Skeletal muscle tissue (tissue), 4 donors: ENCODE measurements around the gene HELZ. TPM values are rescaled to one million over a fixed set of nuclear protein-coding genes. Genes with fewer than 3 reads are reported as not detected.

Source experiments
- H3K27ac ChIP-seq: one replicate; pipeline ENCODE4 v1.7.0; 2013; ENCODE audit warnings: mild to moderate bottlenecking, low read depth, low read length, inconsistent platforms
- H3K27me3 ChIP-seq, 3 donors: one replicate each; pipeline ENCODE4 v1.7.0; 2013; ENCODE audit warnings: low read length in 3 of 3; ENCODE audit not compliant: control insufficient read depth in 3 of 3, insufficient read depth in 3 of 3
- H3K36me3 ChIP-seq, 3 donors: one replicate each; pipeline ENCODE4 v1.7.0; 2013; ENCODE audit warnings: low read length in 3 of 3; ENCODE audit not compliant: control insufficient read depth in 3 of 3, insufficient read depth in 3 of 3
- H3K4me1 ChIP-seq, 3 donors: one replicate each; pipeline ENCODE4 v1.7.0; 2013; ENCODE audit warnings: low read length in 3 of 3, mild to moderate bottlenecking in 3 of 3; ENCODE audit not compliant: control insufficient read depth in 3 of 3, insufficient read depth in 3 of 3
- H3K4me3 ChIP-seq, 3 donors: one replicate each; pipeline ENCODE4 v1.7.0; 2013; ENCODE audit warnings: low read length in 3 of 3
- H3K9ac ChIP-seq, 3 donors: one replicate each; pipeline ENCODE4 v1.7.0; 2013; ENCODE audit warnings: low read length in 3 of 3, mild to moderate bottlenecking in 3 of 3, moderate library complexity in 2 of 3, low read depth in 1 of 3
- H3K9me3 ChIP-seq, 3 donors: one replicate each; pipeline ENCODE4 v1.7.0; 2013; ENCODE audit warnings: low read length in 3 of 3; ENCODE audit not compliant: control insufficient read depth in 3 of 3
- total RNA-seq: library from RNA; depleted of rRNA; stranded (reverse); fragments of >200 nt; gene quantifications from one replicate; pipeline ENCODE4 v1.2.3, GENCODE V29; 2014
- donor health status: Osteomylitis.

HELZ gene
- total RNA-seq, 1 donor from 2014 or later = 53.8 TPM

DNA sequence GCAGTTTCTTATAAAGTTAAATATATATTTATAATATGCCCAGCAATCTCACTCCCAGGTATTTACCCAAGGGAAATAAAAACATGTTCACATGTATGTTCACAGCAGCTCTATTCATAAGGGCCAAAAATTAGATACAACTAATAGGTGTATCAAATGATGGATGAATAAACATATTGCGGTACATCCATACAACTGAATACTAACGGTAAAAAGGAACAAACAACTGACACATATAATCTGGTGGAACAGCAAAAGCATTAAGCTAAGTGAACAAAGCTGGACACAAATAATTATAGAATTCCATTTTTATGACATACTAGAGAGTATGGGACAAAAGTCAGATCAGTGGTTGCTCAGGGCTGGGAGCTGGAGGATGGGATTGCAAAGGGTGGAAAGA lies 125.9 kb downstream of the HELZ start:
- Histone ChIP-seq H3K4me3 (no peak overlapping the region), H3K9ac (no peak overlapping the region), H3K36me3 (peaks cover 7 to 9% (median 7%) of the 10 kb centered on the region in 3 donors), H3K27ac (no peak overlapping the region), H3K4me1 (peaks cover 3 to 7% (median 3%) of the 10 kb centered on the region in 3 donors), H3K9me3 (peaks cover 0 to 3% (median 0%) of the 10 kb centered on the region in 3 donors), H3K27me3 (no peaks in the 10 kb centered on the region)

DNA sequence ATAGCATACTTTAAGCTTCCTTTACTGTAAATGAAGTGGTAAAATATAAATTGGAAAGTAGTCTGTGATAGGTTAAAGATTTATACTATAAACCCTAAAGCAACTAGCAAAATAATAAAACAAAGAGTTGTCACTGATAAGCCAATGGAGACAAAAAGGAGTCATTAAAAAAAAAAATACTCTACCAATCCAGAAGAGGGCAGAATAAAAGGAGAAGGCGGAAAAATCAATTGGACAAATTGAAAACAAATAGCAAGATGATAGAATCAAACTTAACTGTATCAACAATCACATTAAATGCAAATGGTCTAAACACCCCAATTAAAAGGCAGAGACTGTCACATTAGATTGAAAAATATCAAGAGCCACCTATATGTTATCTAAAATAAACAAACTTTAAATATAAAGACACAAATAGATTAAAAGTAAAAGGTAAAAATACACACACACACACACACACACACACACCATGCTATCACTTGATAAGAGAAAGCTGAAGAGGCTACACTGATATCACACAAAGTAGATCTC lies 128.9 kb downstream of the HELZ start:
- H3K9ac ChIP-seq = no peak overlapping the region
- no peak overlapping the region for H3K4me3 ChIP-seq
- H3K27me3 ChIP-seq = no peaks in the 10 kb centered on the region
- H3K27ac ChIP-seq = no peak overlapping the region
- H3K36me3 ChIP-seq = peaks cover 7 to 31% (median 26%) of the 10 kb centered on the region in 3 donors
- H3K9me3 ChIP-seq = peaks cover 0 to 3% (median 0%) of the 10 kb centered on the region in 3 donors
- H3K4me1 ChIP-seq = peaks cover 0 to 3% (median 0%) of the 10 kb centered on the region in 3 donors

DNA sequence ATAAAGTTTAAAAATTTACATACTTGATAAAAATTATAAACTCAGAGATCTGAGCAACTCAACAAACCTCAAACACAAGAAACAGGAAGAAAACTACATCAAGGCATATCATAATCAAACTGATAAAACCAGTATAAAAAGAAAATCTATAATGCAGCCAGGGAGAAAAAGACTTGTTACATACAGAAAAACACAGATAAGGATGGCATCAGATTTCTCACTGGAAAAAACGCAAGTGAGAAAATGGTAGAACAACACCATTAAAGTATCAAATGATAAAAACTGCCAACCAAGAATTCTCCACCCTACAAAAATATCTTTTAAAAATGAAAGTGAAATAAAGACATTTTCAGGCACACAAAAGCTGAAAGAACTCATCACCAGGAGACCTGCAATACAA lies 129.6 kb downstream of the HELZ start:
- Histone ChIP-seq H3K9me3 (peaks cover 0 to 3% (median 0%) of the 10 kb centered on the region in 3 donors), H3K27me3 (no peaks in the 10 kb centered on the region), H3K9ac (no peak overlapping the region), H3K4me1 (no peaks in the 10 kb centered on the region), H3K36me3 (peaks cover 7 to 30% (median 30%) of the 10 kb centered on the region in 3 donors), H3K27ac (no peak overlapping the region), H3K4me3 (no peak overlapping the region)

DNA sequence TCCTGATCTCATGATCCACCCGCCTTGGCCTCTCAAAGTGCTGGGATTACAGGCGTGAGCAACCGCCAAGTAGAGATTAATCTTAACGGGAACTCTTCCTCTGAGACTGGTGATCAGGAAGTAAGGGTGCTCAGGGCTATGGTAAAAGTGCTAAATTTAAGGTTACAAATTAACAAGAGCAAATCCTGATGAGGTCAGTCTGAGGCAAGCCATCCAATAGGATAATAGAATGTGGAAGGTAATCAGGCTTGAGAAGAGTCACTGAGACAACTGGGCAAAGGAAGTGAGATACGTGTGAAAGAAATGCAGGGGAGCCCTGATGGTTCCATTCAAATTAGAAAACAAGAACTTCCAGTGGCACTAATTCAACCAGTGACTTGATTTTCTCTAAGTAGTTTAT lies 131.5 kb downstream of the HELZ start:
- Histone ChIP-seq H3K36me3 (peaks cover 7 to 39% (median 36%) of the 10 kb centered on the region in 3 donors), H3K4me1 (no peaks in the 10 kb centered on the region), H3K9ac (no peak overlapping the region), H3K27me3 (no peaks in the 10 kb centered on the region), H3K27ac (no peak overlapping the region), H3K9me3 (peaks cover 0 to 3% (median 0%) of the 10 kb centered on the region in 3 donors), H3K4me3 (no peak overlapping the region)

DNA sequence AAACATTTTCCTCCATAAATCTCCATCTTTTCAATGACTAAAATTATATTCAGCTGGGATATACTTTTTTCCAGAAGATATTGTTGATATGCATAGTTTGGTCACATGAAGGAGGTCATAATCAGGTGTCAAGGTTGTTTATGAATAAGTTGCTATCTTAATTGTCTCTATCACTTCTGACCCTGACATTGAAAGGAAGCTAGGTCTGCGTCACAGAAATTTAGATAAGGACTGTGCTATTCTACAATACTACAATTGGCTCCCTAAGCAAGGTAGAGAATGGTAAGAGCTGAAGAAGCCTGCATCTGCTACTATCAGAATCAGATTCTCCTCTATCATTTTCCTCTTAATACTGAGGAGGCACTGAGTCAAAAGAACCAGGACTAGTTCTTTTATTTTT lies 133.2 kb downstream of the HELZ start:
- Histone ChIP-seq H3K4me3 (no peak overlapping the region), H3K9ac (no peak overlapping the region), H3K9me3 (peaks cover 0 to 3% (median 0%) of the 10 kb centered on the region in 3 donors), H3K4me1 (peaks cover 0 to 2% (median 0%) of the 10 kb centered on the region in 3 donors), H3K27me3 (no peaks in the 10 kb centered on the region), H3K27ac (no peak overlapping the region), H3K36me3 (peaks cover 16 to 54% (median 49%) of the 10 kb centered on the region in 3 donors)

DNA sequence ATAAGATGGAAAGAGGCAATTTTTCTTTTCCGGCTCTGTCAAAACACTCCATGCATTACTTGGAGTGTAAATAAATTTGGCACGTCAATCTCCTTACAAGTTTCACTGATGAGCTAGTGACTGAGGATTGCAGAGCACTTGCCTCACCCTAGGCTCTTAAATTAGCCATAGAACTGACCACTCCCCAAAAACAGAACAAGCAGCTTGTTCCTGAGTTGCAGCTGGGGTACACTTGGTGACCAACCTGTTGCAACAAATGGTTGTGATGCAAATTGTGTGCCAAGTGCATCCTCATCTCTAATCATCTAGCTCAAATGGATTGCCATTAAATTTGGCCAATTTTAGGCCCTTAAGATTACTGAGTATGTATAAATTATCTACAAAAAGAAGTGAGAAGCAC lies 133.7 kb downstream of the HELZ start:
- Histone ChIP-seq H3K9me3 (peaks cover 0 to 3% (median 0%) of the 10 kb centered on the region in 3 donors), H3K27ac (no peak overlapping the region), H3K4me1 (peaks cover 0 to 2% (median 0%) of the 10 kb centered on the region in 3 donors), H3K36me3 (peaks cover 16 to 55% (median 49%) of the 10 kb centered on the region in 3 donors), H3K4me3 (no peak overlapping the region), H3K27me3 (no peaks in the 10 kb centered on the region), H3K9ac (no peak overlapping the region)

DNA sequence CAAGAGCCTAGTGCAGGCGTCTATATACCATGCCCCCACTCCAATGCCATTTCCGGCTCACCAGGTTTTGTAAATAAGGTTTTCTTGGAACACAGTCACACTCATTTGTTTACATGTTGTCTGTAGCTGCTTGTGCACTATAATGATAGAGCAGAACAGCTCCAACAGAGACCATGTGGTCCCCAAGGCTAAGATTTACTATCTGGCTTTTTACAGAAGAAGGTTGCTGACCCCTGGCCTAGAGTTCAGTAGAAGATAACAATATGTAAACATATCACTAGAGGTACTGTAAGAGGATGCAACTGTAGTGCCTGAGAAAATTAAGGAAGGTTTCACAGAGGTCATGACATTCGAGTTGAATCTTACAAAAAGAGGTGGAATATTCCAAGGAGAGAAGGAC lies 134.4 kb downstream of the HELZ start:
- Histone ChIP-seq H3K27me3 (no peaks in the 10 kb centered on the region), H3K4me1 (peaks cover 0 to 2% (median 0%) of the 10 kb centered on the region in 3 donors), H3K4me3 (no peak overlapping the region), H3K9ac (no peak overlapping the region), H3K9me3 (no peaks in the 10 kb centered on the region), H3K27ac (no peak overlapping the region), H3K36me3 (peaks cover 16 to 57% (median 49%) of the 10 kb centered on the region in 3 donors)

DNA sequence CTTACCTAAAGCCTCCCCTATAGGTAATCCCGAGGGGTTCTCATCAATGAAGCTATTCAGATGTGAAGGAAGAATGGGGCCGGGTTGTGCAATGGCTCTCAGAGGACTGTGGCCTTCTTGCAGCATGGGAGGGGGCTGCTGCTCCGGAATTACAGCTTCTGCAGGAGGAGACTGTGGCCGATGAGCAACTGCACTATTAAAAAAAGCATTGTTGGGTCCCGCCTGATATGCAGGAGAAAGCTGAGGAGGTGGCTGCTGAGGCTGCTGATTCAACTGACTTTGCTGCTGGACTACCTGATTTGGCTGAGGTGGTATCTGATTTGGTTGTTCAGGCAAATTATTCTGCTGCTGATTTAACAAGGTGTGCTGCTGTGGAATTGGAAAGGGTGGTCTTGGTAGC lies 135.9 kb downstream of the HELZ start:
- Histone ChIP-seq H3K27me3 (no peaks in the 10 kb centered on the region), H3K36me3 (peaks cover 16 to 55% (median 49%) of the 10 kb centered on the region in 3 donors), H3K27ac (no peak overlapping the region), H3K4me1 (peaks cover 0 to 4% (median 0%) of the 10 kb centered on the region in 3 donors), H3K9ac (no peak overlapping the region), H3K4me3 (no peak overlapping the region), H3K9me3 (no peaks in the 10 kb centered on the region)

DNA sequence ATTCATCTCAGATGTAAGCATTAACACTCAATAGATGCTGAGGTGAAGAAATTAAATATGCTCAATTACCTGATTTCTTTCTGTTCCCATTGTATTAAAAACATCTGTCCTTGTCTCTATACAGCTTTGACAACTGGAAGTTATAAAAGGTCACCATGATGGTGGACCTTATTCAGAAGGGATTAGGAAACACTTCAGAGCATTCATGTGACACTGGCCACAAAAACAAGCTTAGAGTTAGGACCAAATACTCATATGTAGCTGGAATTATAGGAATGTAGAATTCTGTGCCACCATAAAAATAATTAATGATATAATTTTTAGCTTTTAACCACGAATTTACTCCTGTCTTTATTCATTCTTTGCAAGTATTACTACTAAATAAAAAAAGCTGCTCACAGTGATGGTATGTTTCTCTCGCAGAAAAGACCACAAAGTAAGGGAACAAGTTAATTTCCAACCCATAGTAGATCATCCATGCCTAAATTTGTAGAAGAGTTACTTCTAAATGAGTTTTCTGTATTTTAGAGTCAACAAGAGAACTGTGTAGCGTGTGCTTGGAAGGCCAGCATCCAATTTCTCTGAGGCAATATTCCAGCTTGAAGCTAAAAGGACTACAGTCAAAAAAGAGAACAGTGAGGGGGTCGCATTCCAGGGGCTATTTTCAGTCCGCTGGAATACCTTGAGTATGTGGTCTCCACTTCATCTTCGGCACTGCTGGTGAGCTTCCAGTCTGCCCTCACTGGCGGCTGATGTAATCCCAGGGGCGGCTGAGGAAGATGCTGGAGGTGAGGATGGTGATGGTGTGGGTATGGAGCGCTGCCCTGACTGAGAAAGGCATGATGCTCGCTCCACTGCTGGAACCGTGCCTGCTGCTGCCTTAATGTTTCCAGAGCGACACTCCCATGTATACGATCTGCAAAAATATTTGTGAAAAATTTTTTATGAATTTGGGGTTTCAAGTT lies 136.9 kb downstream of the HELZ start:
- Histone ChIP-seq H3K9me3 (no peaks in the 10 kb centered on the region), H3K36me3 (peaks cover 16 to 48% (median 41%) of the 10 kb centered on the region in 3 donors), H3K4me1 (peaks cover 0 to 4% (median 0%) of the 10 kb centered on the region in 3 donors), H3K4me3 (no peak overlapping the region), H3K27ac (no peak overlapping the region), H3K9ac (no peak overlapping the region), H3K27me3 (no peaks in the 10 kb centered on the region)

DNA sequence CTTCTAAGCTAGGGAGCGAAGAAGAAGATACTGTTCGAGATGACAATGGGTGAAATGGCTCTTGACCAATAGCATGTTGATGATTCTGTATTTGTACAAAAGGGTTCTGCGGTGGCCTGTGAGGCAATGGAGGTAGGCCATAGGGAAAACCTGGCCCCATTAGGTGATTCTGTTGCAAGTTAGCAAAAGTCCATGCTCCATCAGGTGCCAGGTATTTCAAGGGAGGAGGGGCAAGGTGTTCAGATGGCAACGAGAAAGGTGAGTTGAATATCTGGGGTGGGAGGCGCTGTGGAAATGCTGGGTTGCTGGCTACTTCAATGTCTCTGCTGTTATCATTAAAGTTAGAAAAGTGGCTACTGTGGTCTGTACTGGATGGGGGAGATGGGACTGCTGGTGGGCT lies 137.8 kb downstream of the HELZ start:
- H3K36me3 ChIP-seq = peaks cover 16 to 40% (median 35%) of the 10 kb centered on the region in 3 donors

More for the DNA sequence above, 137.8 kb downstream of the HELZ start:
- no peaks in the 10 kb centered on the region for H3K9me3 ChIP-seq
- H3K9ac ChIP-seq = no peak overlapping the region
- H3K27ac ChIP-seq = no peak overlapping the region
- H3K27me3 ChIP-seq = no peaks in the 10 kb centered on the region
- peaks cover 0 to 4% (median 0%) of the 10 kb centered on the region in 3 donors for H3K4me1 ChIP-seq
- no peak overlapping the region for H3K4me3 ChIP-seq
